GM04504 (cell line): ENCODE data around the gene SLC48A1.
"Not testable (repeated sequence)": the region's sequence is repeated elsewhere in the genome, so short reads cannot be mapped to it uniquely, and the experiment has no call there.

Experiments used
- DNase-seq: peaks from one replicate; pipeline ENCODE4 v3.0.0-alpha.2; 2012; ENCODE audit warnings: low read depth

The SLC48A1 gene

GRCh38 chr12:47812797-47813510 lies 39.9 kb downstream of the SLC48A1 start:
- peak; percentile 58 for DNase-seq

GRCh38 chr12:47813511-47814196 lies 40.6 kb downstream of the SLC48A1 start:
- no peak for DNase-seq

- DNase-seq: no peak
These were observed 41.6 kb downstream of the SLC48A1 start for GRCh38 chr12:47814539-47815170.

GRCh38 chr12:47815447-47815846 lies 42.4 kb downstream of the SLC48A1 start:
- not testable (repeated sequence) for DNase-seq

- DNase-seq: no peak
These were observed 43.6 kb downstream of the SLC48A1 start for GRCh38 chr12:47816403-47817271.

DNA sequence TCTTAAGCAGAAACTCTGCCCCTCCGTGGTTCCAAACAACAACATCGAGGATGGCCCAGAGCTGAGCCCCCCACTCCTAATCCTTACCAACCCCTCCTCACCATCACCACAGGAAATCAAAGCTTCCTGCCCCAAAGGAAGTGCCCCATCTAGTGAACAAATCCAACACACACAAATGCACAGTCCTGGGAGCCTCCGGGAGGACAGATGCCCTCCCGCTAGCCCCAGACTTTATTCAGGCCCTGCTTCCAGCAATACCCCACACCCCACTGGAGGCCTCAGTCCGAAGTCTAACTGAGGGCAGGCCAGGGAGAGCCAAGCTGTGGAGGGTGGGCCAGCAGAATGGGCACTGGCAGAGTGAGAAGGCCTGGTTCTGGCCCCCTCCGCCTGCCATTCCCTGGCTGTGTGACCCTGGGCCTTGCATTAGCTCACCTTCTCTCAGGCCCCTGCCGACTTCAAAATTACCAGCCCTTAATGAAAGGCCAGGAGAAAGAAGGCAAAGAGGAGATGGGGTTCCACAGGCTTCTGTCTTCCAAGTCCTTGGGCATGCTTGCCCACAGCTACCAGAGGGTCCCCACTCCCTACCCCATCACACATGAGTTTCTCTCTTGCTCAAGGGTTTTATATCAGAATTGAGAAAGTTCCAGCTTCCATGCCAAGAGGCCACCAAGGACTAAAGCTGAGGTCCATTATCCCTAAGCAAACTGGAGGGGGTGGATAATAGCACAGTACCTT lies 44.4 kb downstream of the SLC48A1 start:
- DNase-seq: no peak

GRCh38 chr12:47818007-47818376 lies 45.0 kb downstream of the SLC48A1 start:
- DNase-seq: no peak

GRCh38 chr12:47818467-47819137 lies 45.6 kb downstream of the SLC48A1 start:
- no peak for DNase-seq

DNA sequence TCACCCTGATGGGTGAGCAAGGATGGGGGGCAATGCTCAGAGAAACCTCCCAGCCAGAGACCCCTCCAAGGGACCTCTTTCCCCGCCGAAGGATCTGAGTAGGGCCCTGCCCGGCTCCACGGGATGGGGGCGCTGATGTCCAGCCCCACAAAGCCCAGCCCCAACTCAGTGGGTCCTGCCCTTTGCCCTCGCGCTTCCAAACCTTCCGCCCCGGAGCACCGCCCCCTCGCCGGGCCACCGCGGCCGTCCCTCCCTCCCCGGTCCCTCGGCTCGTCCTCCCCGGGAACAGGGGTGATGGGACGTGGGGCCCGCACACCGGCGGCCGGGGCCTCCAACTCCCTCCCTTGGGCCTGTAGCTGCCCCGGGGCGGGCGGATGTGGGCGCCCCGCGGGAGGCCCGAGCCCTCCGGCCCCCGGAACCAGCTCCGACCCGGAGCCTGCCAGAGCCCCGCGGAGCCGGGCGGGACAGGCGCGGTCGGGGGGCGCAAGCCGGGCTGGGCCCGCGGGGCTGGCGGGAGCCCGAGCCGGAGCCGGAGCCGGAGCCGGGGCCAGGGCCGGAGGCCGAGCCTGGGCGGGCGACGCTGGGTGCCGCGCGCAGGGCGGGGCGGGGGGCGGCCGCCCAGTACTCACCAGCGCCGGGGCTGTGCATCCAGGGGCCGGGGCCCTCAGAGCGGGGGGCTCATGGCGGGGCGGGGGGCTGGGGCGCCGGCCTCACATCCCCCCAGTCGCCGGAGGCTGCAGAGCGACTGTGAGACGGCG lies 46.3 kb downstream of the SLC48A1 start:
- no peak for DNase-seq

DNA sequence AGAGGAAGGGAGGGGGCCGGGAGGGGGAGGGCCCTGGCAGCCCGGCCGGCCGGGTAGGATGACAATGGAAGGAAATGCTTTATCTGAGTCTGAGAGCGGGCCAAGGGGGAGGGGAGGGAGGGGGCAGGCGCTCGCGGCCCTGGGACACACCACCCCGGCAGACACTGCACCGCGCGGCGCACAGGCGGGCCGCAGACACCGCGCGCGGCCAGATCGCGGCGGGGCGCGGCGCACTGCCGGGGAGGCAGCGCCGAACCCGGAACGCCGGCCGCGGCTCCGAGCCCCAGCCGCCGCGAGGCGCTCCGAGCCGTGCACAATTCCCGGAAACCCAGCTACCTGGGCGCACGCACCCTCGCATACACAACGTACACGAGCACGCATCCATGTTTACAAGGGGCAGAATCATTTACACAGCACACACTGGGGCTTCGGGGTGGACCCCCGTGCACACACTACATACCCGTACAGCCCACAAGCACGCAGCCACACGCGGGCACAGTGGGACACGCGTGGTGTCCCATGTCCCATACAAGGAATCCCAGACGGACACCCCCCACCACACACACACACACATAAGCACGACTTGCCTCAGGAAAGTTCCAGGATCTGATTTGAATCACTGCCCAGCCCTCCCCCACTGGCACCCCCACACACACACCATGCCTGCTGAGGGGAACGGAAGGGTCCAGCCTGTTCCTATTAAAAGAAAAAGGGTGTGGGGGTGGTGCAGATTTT lies 47.0 kb downstream of the SLC48A1 start, which contains the start of gene HDAC7:
TSS of gene HDAC7 (minus strand) at position 8 of the 735 bp plus-strand sequence. CDS start 118 bp downstream, outside the sequence.
- peak; percentile 69 for DNase-seq

DNA sequence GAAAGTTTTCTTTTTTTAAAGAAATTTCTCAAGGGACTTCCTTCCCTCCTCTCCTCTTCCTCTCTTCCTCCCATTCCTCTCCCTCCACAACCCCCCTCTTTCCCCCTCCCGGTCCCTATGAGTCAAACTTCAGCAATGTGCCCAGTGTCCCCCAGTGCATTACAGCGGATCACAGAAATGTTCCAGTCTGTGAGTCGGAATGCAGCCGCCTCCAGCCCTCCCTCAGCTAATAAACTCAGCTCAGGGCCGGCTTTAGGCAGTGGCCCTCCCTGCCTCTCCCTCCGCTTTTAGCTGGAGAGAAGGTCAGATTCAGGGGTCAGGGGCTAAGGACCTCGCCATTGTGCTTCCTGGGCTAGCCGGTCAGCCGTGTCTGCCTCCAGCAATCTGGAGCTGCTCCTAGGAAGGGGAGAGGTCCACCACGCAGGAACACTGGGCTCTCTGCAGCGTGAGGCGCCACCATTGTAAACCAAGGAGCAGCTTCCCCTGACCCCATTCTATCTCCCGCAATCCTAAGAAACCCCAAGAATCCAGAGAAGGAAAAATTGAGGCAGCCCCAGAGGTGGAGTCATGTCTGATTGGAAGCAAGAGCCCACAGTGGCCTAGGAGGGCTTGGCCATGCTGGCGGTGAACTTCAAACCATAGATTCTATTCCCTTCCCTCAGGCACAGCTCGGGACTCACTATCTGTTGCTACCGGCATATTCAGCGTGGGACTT lies 47.8 kb downstream of the SLC48A1 start:
- peak; percentile 95 for DNase-seq

DNA sequence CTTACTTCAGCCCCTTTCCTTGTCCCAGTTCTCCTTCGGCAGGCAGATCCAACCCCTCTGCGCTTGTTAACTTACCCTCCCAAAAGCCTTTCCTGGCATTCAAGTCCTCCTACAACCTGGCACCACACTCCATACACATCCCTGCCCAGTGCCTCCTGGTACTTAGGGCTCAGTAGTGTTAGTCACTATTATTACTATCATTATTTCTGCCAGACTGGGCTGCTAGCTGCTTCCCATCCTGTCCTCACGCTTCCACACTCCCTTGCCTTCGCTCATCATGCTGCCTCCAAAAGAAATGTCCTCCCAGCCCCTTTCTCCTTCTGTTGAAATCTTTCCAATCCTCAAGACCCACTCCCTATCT lies 48.3 kb downstream of the SLC48A1 start:
- DNase-seq: no peak

- no peak for DNase-seq
These were observed 49.4 kb downstream of the SLC48A1 start for GRCh38 chr12:47822401-47822800.

GRCh38 chr12:47822863-47823262 lies 49.8 kb downstream of the SLC48A1 start:
- DNase-seq: no peak

- no peak for DNase-seq
These were observed 50.5 kb downstream of the SLC48A1 start for GRCh38 chr12:47823422-47824086.

- no peak for DNase-seq
These were observed 51.2 kb downstream of the SLC48A1 start for GRCh38 chr12:47824198-47824597.

DNA sequence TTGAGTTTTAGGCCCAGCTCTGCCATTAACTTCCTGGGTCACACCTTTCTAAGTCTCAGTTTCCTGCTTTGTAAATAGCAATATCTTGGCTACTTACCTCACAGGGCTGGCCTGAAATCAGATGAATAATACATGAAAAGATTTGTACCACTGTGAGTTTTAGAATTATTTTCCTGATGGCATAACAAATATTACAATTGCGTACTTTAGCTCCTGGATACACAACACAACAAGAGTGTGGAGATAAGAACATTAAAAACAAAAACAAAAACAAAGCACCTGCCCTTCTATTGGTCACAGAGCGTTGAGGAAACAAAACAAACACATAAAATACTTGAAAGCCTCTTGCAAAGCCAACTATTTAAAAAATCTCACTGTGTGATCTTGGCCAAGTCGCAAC lies 51.6 kb downstream of the SLC48A1 start:
- no peak for DNase-seq

GRCh38 chr12:47825173-47825639 lies 52.2 kb downstream of the SLC48A1 start:
- DNase-seq: no peak
